Karpas-422 (cell line): ENCODE measurements around the gene AMIGO3. TPM values are rescaled to one million over a fixed set of nuclear protein-coding genes. Genes with fewer than 3 reads are reported as not detected.

ENCODE experiments used
- DNase-seq: peaks from one replicate; pipeline ENCODE4 v3.0.0-alpha.2; 2015
- H2AFZ ChIP-seq: fragments of 200-600 bp; sonication (generic); 2 replicates; pipeline ENCODE4 v1.6.1; 2014; ENCODE audit warnings: antibody characterized with exemption, low read length, mixed read lengths
- H3K27ac ChIP-seq: fragments of 200-600 bp; sonication (generic); 2 replicates; pipeline ENCODE4 v1.5.1; 2014; ENCODE audit warnings: mild to moderate bottlenecking, low read length, moderate library complexity
- H3K27me3 ChIP-seq: fragments of 200-600 bp; sonication (generic); 2 replicates; pipeline ENCODE4 v1.6.1; 2014; ENCODE audit warnings: low read length, mixed read lengths
- H3K36me3 ChIP-seq: fragments of 200-600 bp; sonication (generic); 2 replicates; pipeline ENCODE4 v1.6.1; 2014; ENCODE audit warnings: low read length, mixed read lengths; ENCODE audit not compliant: insufficient read depth
- H3K4me1 ChIP-seq: fragments of 200-600 bp; sonication (generic); 2 replicates; pipeline ENCODE4 v1.6.1; 2014; ENCODE audit warnings: mild to moderate bottlenecking, low read length, mixed read lengths
- H3K4me2 ChIP-seq: fragments of 200-600 bp; sonication (generic); 2 replicates; pipeline ENCODE4 v1.6.1; 2014; ENCODE audit warnings: low read length, low read depth, mild to moderate bottlenecking; ENCODE audit not compliant: poor library complexity, severe bottlenecking
- H3K4me3 ChIP-seq: fragments of 200-600 bp; sonication (generic); 2 replicates; pipeline ENCODE4 v1.5.1; 2014; ENCODE audit warnings: mild to moderate bottlenecking, antibody characterized with exemption, low read length, mixed read lengths
- H3K79me2 ChIP-seq: fragments of 200-600 bp; sonication (generic); 2 replicates; pipeline ENCODE4 v1.6.1; 2014; ENCODE audit warnings: mild to moderate bottlenecking, low read length, mixed read lengths
- H3K9ac ChIP-seq: fragments of 200-600 bp; sonication (generic); 2 replicates; pipeline ENCODE4 v1.6.0; 2014; ENCODE audit warnings: low read length
- H3K9me2 ChIP-seq: fragments of 200-600 bp; sonication (generic), shearing (Covaris generic); replicated peaks from 2 replicates; pipeline ENCODE4 v1.6.0; 2014; ENCODE audit warnings: mild to moderate bottlenecking, low read length, moderate library complexity; ENCODE audit not compliant: insufficient read depth
- H3K9me3 ChIP-seq: fragments of 300-700, 200-600 bp; sonication (generic); 2 replicates; pipeline ENCODE4 v1.6.1; 2014; ENCODE audit warnings: low read length, mixed read lengths
- H4K20me1 ChIP-seq: fragments of 200-600 bp; sonication (generic); 2 replicates; pipeline ENCODE4 v1.6.1; 2014; ENCODE audit warnings: mild to moderate bottlenecking, antibody characterized with exemption, low read length, low read depth; ENCODE audit not compliant: insufficient read depth
- total RNA-seq: library from RNA; depleted of rRNA; stranded (reverse); fragments of >200 nt; shearing (Covaris generic); gene quantifications from 2 replicates; pipeline ENCODE4 v1.2.3, GENCODE V29; 2014; ENCODE audit warnings: low replicate concordance

Gene AMIGO3
- total RNA-seq, 1 experiment from 2014 or later = not detected

DNA sequence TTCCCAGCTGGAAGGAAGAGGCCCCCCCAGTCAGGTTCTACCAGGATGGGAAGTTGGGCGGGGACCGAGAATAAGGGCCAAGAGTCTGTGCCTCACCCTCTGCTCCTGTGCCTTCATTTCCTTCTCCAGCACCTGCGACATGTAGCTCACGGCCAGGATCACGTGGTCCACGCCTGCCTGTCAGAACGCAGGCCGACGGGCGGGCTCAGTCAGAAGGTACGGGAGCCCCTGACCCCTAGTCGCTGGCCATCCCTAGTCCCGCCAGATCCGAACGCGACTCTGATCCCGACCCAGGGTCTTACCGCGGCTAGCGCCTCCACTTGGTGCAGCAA is 3.8 kb upstream of the AMIGO3 start:
- H3K9ac ChIP-seq = peak overlapping the region; percentile 96
- peaks cover 12% of the 10 kb centered on the region for H3K79me2 ChIP-seq
- H3K36me3 ChIP-seq = peaks cover 20% of the 10 kb centered on the region; the same call in 1 of the 2 replicates
- H3K4me1 ChIP-seq = peaks cover 33% of the 10 kb centered on the region
- no peak overlapping the region for H2AFZ ChIP-seq
- H3K9me2 ChIP-seq = no peaks in the 10 kb centered on the region
- peak overlapping the region; percentile 91 for H3K4me2 ChIP-seq
- H4K20me1 ChIP-seq = peaks cover 5% of the 10 kb centered on the region; the same call in 1 of the 2 replicates
- DNase-seq = peak; percentile 82
- peak overlapping the region; percentile 70 for H3K27ac ChIP-seq
- peak overlapping the region; percentile 92 for H3K4me3 ChIP-seq
- no peaks in the 10 kb centered on the region for H3K27me3 ChIP-seq
- H3K9me3 ChIP-seq = no peaks in the 10 kb centered on the region

DNA sequence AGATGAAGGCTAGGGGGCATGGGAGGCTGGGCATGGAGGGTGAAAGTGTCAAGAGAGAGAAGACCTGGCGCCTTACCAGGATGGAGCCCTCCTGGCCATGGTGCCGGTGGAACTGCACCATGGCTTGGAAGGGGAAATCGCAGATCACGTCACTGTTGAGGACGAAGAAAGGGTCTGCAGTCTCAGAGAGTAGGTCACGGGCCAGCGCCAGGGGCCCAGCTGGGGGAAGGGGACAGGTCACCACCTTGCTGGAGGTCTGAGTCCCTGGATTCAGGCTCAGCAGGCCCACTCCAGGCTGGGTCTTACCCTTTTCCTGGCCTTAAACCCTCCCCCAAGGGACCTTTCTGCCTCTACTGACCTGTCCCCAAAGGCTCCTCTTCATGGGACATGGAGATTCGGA is 3.4 kb upstream of the AMIGO3 start:
- Histone ChIP-seq H3K4me3 (peak overlapping the region; percentile 92), H3K4me1 (peaks cover 33% of the 10 kb centered on the region), H4K20me1 (peaks cover 5% of the 10 kb centered on the region; the same call in 1 of the 2 replicates), H3K9me3 (no peaks in the 10 kb centered on the region), H3K9me2 (no peaks in the 10 kb centered on the region), H3K27ac (peak overlapping the region; percentile 70; the same call in 1 of the 2 replicates), H3K4me2 (peak overlapping the region; percentile 91), H3K9ac (peak overlapping the region; percentile 96), H3K79me2 (peaks cover 12% of the 10 kb centered on the region), H3K27me3 (no peaks in the 10 kb centered on the region), H3K36me3 (peaks cover 19% of the 10 kb centered on the region; the same call in 1 of the 2 replicates), H2AFZ (no peak overlapping the region)
- DNase-seq = no peak

DNA sequence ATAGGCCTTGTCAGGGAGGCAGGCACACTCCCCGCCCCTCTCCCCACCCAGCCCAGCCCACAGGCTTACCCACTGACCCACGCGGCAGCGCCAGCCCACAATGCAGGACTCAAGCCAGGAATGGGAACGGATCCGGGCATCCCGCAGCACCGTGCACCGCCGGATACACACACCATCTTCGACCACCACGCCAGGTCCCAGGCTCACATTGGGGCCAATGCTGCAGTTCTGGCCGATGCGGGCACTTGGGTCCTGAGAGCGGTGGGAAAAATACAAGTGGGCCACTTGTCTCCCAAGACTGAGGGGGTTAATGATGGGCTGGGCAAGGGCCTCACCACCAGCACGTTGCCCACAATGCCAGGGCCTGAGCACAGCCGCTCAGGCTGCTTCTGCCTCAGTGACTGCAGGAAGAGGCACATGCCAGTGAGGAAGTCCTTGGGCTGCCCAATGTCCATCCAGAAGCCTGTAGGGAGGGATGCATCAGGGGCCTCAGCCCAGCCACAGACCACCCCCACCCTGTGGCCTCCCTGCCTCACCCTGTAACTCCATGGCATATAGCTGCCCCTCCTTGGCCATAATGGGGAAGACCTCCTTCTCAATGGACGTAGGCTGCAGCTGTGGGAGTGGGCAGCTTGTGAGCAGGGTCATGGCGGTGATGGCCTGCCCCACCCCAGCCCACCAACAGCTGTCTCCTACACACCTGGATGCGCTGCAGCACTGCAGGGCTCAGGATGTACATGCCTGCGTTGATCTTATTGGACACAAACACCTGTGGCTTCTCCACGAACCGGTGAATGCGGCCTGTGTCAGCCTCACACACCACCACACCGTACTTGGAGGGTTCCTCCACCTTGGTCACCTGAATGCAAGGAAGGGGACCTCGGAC is 2.7 kb upstream of the AMIGO3 start:
- DNase-seq = no peak
- Histone ChIP-seq H3K36me3 (peaks cover 19% of the 10 kb centered on the region; the same call in 1 of the 2 replicates), H3K9ac (peak overlapping the region; percentile 96), H3K4me1 (peaks cover 33% of the 10 kb centered on the region), H3K4me3 (peak overlapping the region; percentile 92), H3K9me2 (no peaks in the 10 kb centered on the region), H3K9me3 (no peaks in the 10 kb centered on the region), H2AFZ (no peak overlapping the region), H3K4me2 (peak overlapping the region; percentile 91), H3K27me3 (no peaks in the 10 kb centered on the region), H4K20me1 (peaks cover 5% of the 10 kb centered on the region; the same call in 1 of the 2 replicates), H3K79me2 (peaks cover 12% of the 10 kb centered on the region), H3K27ac (no peak overlapping the region)

DNA sequence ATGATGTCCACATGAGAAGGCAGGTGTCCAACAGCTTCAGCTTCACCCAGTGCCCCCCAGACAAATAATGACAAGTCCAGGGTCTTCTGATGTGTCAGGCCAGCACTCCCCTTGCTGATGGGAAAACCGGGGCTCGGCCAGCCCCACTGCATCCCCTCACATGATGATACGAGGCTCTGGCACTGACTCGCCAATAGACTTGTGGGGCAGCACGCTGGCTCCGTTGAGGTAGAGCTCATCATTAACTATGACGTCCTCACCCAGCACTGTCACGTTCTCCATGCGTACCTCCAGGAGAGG is 2.1 kb upstream of the AMIGO3 start:
- Histone ChIP-seq H3K4me2 (no peak overlapping the region), H3K9me2 (no peaks in the 10 kb centered on the region), H3K27ac (no peak overlapping the region), H2AFZ (no peak overlapping the region), H4K20me1 (peaks cover 5% of the 10 kb centered on the region; the same call in 1 of the 2 replicates), H3K27me3 (no peaks in the 10 kb centered on the region), H3K36me3 (peaks cover 15% of the 10 kb centered on the region; the same call in 1 of the 2 replicates), H3K4me1 (peaks cover 33% of the 10 kb centered on the region), H3K9ac (no peak overlapping the region), H3K79me2 (peaks cover 12% of the 10 kb centered on the region), H3K4me3 (no peak overlapping the region), H3K9me3 (no peaks in the 10 kb centered on the region)
- DNase-seq = no peak

DNA sequence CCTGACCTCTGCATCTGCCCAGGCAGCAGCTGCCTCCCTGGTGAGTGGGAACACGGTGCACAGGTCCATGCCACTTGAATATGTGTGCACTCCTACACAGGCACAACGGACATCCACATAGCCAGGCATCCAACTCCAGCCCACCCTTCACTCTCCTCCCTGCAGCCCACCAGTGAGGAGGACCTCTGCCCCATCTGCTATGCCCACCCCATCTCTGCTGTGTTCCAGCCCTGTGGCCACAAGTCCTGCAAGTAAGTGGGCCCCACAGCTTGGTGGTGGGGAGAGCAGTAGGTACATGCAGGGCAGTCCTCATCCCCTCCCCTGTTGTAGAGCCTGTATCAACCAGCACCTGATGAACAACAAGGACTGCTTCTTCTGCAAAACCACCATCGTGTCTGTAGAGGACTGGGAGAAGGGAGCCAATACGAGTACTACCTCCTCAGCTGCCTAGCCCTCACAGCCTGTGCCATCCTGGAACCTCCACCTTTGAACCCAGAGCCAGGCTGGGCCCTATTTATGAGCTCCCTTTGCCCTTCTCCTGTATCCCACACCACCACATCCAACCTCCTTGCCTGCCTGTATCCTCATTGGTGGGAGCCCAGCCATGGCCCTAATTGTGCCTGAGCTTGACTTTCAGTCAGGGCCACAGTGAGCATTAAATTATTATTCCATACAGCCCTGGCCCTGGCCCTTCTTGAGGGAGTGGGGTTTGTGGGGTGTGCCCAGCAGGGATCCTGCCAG is 1.5 kb upstream of the AMIGO3 start:
- H3K9me2 ChIP-seq = no peaks in the 10 kb centered on the region
- H3K9ac ChIP-seq = no peak overlapping the region
- H3K9me3 ChIP-seq = no peaks in the 10 kb centered on the region
- H2AFZ ChIP-seq = no peak overlapping the region
- peaks cover 5% of the 10 kb centered on the region; the same call in 1 of the 2 replicates for H4K20me1 ChIP-seq
- peaks cover 33% of the 10 kb centered on the region for H3K4me1 ChIP-seq
- no peak for DNase-seq
- H3K36me3 ChIP-seq = peaks cover 15% of the 10 kb centered on the region; the same call in 1 of the 2 replicates
- H3K4me2 ChIP-seq = no peak overlapping the region
- H3K4me3 ChIP-seq = no peak overlapping the region
- H3K27ac ChIP-seq = no peak overlapping the region
- H3K79me2 ChIP-seq = peaks cover 12% of the 10 kb centered on the region
- H3K27me3 ChIP-seq = no peaks in the 10 kb centered on the region

DNA sequence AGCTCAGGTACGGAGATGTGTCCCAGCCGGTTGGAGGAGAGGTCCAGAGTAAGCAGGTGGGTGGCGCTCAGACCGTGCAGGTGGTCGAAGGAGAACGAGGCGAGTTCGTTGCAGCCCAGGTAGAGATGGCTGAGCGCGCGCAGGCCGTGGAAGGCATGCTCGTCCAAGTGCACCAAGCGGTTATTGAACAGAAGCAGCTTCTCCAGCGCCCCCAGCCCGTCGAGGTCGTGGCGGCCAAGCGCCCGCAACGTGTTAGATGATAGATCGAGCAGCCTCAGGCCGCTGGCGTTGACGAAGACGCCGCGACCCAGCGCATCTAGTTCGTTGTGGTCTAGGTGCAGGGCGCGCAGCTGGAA is 648 bp downstream of the AMIGO3 start:
- Histone ChIP-seq H3K9ac (no peak overlapping the region), H3K27ac (no peak overlapping the region), H3K4me3 (peak overlapping the region; percentile 30; the same call in 1 of the 2 replicates), H4K20me1 (peaks cover 5% of the 10 kb centered on the region; the same call in 1 of the 2 replicates), H3K9me2 (no peaks in the 10 kb centered on the region), H3K27me3 (no peaks in the 10 kb centered on the region), H3K4me2 (peak overlapping the region; percentile 63), H3K4me1 (peaks cover 20% of the 10 kb centered on the region), H3K9me3 (no peaks in the 10 kb centered on the region), H2AFZ (no peak overlapping the region), H3K79me2 (peaks cover 12% of the 10 kb centered on the region), H3K36me3 (peaks cover 15% of the 10 kb centered on the region; the same call in 1 of the 2 replicates)
- DNase-seq = no peak

DNA sequence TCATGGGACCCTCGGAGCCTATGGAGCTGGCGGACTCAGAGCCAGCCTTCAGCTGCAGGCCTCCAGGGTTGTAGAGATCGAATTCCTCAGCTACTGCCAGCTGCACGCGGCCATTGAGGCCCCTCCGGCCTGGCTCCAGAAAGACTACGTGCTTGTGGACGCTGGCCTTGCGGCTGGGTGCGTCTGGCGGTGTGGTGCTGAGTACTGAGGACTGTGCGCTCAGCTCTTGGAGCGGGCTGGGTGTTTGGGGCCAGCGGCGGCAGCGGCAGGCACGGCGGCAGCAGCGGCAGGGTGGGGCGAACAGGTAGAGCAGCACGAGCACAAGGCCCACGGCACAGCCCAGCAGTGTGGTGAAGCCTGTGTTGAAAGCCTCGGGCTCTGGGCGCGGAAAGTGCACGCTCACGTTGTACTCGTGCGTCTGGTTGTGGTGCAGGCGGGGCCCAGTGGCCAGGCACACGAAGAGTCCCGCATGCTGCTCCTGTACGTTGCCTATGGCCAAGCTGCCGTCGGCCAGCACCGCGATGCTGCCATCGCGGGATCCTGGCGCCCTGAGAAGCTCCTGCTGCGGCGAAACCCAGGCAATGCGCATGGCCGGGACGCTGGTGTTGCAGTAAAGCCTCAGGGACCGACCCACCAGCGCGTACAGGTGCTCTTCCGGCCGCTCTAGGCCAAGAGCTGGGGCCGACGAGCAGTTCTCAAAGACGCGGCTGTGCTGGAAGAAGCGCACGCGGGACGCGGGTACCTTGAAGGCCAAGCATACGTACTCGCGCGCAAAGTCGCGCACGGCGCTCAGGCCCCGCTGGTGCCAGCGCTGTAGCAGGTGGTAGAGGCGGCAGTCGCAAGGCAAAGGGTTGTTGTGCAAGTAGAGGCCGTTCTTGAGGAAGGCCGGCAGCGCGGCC is 1.3 kb downstream of the AMIGO3 start:
- Histone ChIP-seq H3K79me2 (peaks cover 8% of the 10 kb centered on the region), H2AFZ (no peak overlapping the region), H3K9me2 (no peaks in the 10 kb centered on the region), H3K4me1 (peaks cover 19% of the 10 kb centered on the region), H3K36me3 (peaks cover 15% of the 10 kb centered on the region; the same call in 1 of the 2 replicates), H3K27me3 (no peaks in the 10 kb centered on the region), H3K4me2 (no peak overlapping the region), H3K9me3 (no peaks in the 10 kb centered on the region), H3K9ac (no peak overlapping the region), H4K20me1 (peaks cover 3% of the 10 kb centered on the region; the same call in 1 of the 2 replicates), H3K4me3 (no peak overlapping the region), H3K27ac (no peak overlapping the region)
- no peak for DNase-seq
